ENCODE data around the gene CXCL11.
"Not testable (repeated sequence)": the region's sequence is repeated elsewhere in the genome, so short reads cannot be mapped to it uniquely, and the experiment has no call there.

The CXCL11 gene

GRCh38 chr4:76042241-76042998, 6.5 kb upstream of the CXCL11 start:
- DNase-seq: not testable (repeated sequence)

GRCh38 chr4:76036855-76037254, 985 bp upstream of the CXCL11 start:
- no peak for DNase-seq

- DNase-seq: no peak
Observed at GRCh38 chr4:76035141-76035540, 729 bp downstream of the CXCL11 start.

- DNase-seq: no peak
Observed at GRCh38 chr4:76029300-76029699, 6.6 kb downstream of the CXCL11 start.

- no peak for DNase-seq
Observed at GRCh38 chr4:76028350-76028765, 7.5 kb downstream of the CXCL11 start.

- DNase-seq: no peak
Observed at GRCh38 chr4:76024065-76024464, 11.8 kb downstream of the CXCL11 start.

GRCh38 chr4:76023389-76023788, 12.5 kb downstream of the CXCL11 start, which contains the start of gene CXCL10:
Gene CXCL10, minus strand, starts transcription at chr4:76023497. Its CDS starts 66 bp downstream, at chr4:76023431.
- DNase-seq: no peak

- DNase-seq: no peak
Observed at GRCh38 chr4:76022677-76023076, 13.2 kb downstream of the CXCL11 start.

GRCh38 chr4:76022031-76022430, 13.8 kb downstream of the CXCL11 start:
- DNase-seq: no peak

- no peak for DNase-seq
Observed at GRCh38 chr4:76017056-76017686, 18.7 kb downstream of the CXCL11 start.

GRCh38 chr4:76016393-76016792, 19.5 kb downstream of the CXCL11 start:
- DNase-seq: no peak

GRCh38 chr4:76013540-76013939, 22.3 kb downstream of the CXCL11 start:
- no peak for DNase-seq

- no peak for DNase-seq
Observed at GRCh38 chr4:76012388-76012801, 23.5 kb downstream of the CXCL11 start.

GRCh38 chr4:76011700-76012387, 24.0 kb downstream of the CXCL11 start:
- no peak for DNase-seq

GRCh38 chr4:76011018-76011670, 24.7 kb downstream of the CXCL11 start:
- DNase-seq: no peak

GRCh38 chr4:76010576-76010975, 25.3 kb downstream of the CXCL11 start:
- DNase-seq: no peak

GRCh38 chr4:76009311-76009710, 26.6 kb downstream of the CXCL11 start:
- no peak for DNase-seq

GRCh38 chr4:76007089-76007862, 28.6 kb downstream of the CXCL11 start, which contains the start of gene CXCL9:
Gene CXCL9, minus strand, starts transcription at chr4:76007509. Its CDS starts 60 bp downstream, at chr4:76007449.
- no peak for DNase-seq

GRCh38 chr4:76003620-76004019, 32.2 kb downstream of the CXCL11 start:
- no peak for DNase-seq

- no peak for DNase-seq
Observed at GRCh38 chr4:76003035-76003434, 32.8 kb downstream of the CXCL11 start.

- no peak for DNase-seq
Observed at GRCh38 chr4:76002176-76002575, 33.7 kb downstream of the CXCL11 start.

- no peak for DNase-seq
Observed at GRCh38 chr4:76001700-76002099, 34.2 kb downstream of the CXCL11 start.
